Measurements from ENCODE around the gene PCED1A.

Gene PCED1A

DNA sequence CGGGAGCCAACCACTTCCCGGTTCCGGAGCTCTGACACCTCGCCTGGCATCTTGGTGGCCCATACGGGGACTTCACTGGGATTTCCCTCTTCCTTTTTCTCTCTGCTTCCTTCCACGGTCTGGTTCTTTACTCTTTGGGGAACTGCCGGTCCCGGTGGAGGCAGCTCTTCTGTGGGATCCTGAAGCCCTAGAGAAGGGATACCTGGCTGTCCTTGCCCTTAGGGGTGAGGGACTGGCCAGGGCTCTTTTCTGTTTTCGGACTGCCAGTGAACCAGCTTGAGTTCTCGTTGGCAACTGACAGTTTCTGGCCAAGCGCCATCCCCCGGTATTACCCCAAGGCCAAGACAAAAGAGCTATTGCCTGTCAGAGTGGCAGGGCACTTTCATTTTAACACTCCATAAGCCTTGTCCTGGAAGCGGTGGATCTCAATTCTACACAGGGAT lies 39.1 kb downstream of the PCED1A start:
- DNase-seq = peak; percentile 30

DNA sequence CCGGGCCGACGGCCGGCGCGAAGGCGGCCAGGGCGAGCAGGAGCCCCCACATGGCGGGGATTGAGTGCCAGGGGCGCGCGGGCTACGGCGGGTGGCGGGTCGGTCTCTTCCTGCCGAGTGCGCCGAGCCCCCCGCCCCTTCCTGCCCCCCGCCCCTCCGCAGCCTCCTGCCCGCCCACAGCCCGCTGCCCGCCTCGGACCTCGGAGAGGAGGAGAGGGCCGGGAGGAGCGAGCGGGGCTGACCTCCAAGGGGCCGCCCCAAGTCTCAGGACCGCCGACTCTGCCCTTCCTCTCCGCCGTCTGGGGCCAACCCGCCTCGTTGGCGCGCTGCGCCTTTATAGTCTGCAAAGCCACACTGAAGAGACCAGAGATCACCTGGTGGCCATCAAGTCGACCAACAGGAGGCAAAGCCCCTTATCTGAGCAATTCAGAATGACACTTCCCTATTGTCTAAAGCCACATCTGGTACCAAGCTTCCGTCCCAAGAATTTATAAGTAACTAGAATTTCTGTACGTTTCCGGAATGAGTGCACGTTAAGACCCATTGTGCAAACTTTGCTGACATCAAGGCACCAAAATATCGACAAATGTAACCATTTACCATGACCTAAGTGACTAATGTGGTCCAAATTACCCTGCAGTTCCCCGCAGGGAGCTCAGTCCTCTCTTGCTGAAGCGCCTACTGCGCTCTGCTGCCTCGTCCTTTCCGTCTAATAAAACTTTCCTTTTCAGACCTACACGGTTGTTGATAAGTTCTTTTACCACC lies 39.8 kb downstream of the PCED1A start, which contains the start of gene CPXM1:
Gene CPXM1 (minus strand): TSS at position 107 of the 765 bp plus-strand sequence. CDS start 55 bp downstream, at position 52.
- peak; percentile 90 for DNase-seq

DNA sequence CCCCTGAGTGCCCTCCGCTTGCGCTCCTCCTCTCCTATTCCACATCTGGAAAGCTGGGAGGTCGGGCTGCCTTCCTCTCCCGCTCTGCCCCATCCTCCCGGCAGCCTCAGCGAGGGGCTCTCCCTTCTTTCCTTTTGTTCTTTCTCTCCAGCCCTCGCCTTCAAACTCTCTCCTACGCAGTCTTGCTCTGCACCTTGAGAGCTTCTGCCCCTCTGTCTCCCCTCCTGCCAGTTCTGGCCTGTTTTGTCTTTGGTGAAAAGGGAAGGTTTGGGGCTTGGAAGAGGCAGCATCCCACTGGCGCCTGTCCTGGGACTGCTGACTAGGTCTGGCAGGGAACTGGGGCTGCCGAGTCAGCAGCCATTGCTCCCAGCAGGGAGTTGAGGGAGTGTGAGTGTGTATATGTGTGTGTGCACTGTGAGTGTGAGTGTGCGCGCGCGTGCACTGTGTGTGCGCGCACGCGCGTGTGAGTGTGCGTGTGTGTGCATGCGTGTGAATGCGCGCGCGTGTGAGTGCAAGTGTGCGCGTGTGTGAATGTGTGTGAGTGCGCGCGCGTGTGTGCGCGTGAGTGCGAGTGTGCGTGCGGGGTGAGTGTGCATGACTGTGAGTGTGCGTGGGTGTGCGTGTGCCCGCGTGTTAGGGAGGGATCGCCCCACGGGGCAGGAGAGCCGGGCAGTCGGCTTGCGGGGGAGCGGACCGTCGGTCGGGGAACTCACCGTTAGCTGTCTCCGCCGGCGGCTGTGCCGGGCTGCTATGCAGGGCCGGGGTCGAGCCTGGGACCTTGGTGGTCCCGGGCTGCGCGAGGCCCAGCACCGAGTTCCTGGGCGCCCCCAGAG lies 40.6 kb downstream of the PCED1A start:
- DNase-seq = peak; percentile 19

DNA sequence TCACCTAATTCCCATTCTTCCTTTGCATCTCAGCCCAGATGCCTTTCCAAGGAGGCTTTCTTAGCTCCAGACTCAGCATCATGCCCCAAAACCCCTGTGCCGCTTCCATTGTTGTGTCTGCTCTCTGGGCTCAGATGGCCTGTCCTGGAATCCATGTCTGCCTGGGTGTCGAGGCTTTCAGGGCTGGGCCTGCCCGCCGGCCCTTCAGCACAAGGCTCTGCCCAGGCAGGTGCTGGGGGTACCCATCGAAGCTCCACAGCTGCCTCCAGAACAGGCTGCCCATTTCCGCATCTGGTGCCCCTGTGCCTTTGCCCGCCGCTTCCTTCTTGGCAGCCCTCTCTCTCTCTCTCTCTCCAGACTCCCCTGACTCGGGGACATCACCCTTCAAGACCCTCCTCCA lies 41.2 kb downstream of the PCED1A start:
- DNase-seq = no peak

DNA sequence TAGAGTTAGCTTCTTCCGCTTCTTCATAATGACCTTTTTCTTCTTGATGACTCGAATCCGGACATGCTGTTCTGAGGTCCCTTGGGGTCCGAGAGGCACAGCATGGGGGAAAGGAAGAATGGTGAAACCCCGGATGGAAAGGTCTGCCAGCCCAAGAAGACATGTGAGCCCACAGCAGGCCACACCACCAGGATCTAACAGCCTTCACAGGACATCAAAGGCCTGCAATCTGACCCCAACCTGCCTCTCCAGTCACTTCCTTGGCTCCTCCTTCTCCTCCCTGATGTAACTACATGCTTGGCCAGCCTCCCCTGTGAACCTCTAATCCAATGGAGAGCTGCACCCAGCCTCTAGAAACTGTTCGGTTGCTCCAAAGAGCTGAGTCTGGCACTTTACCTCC lies 41.6 kb downstream of the PCED1A start:
- no peak for DNase-seq

DNA sequence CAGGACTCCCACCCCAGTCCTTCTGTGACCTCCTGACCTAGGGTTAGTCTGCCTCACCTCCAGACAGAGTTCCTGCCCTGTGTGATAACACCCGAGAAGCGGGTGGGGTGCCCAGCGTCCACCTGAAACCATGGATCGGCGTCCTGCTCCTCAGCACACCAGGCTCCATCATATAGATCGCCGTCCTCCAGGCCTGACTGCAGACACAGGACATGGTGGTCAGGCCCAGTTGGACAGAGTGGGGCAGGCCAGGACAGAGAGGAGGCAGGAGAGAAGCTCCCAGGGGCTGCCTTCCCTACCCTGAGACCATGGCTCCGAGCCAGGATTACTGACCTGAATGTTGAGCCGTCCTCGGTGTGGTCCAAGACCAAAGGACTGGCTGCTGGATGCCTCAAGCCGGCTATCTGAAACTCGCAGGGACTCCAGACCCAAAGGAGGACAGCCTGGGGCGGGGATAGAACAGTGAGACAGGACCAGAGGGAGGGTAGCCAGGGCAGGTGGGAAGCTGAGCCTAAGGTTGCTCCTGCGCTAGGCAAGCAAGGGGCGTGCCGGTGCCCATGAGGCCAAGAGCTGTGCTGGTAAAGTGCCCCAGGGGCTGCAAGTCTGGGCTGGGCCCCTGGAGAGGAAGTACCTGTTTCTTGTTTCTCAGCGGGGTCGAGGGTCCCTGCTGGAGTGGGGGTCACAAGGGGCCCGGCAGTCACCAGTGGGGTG lies 42.2 kb downstream of the PCED1A start:
- DNase-seq = no peak

DNA sequence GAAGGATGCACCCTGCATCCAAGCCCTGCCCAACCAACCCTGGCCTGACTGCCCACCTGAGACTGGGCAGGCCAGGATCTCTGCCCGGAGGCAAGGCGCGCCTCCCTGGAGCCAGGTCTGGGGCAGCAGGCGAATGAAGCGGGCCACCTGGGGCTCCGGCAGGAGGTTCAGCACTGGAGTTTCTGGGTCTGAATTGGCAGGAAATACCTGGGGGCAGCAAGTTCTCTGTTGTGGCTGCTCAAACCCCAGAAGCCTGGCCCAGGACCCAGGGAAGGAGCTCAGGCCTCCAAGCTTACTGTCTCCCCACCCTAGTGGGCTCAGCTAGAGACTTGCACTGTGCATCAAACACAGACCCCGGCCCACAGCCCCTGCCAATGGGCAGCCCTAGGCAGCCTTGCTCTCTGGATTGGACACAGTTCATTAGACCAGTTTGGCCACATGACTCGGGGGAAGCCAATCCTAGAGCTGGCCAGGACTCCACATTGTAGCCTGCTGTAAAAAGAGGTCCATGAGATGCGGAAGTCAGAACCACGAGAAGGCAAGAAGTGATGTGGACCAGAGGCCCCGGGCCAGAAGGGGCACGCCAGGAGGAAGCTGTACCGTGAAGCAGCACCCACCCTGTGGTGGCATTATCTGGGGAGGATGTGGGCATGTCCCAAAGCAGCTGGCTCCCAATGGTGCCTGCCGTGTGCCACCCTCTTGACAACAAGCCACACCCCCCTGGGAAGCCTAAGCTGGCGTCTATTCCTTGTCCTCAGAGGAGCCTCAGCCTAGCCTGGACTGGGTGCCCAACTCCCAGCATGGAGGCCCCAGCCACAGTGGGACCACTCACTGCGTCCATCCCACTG lies 43.1 kb downstream of the PCED1A start:
- no peak for DNase-seq

DNA sequence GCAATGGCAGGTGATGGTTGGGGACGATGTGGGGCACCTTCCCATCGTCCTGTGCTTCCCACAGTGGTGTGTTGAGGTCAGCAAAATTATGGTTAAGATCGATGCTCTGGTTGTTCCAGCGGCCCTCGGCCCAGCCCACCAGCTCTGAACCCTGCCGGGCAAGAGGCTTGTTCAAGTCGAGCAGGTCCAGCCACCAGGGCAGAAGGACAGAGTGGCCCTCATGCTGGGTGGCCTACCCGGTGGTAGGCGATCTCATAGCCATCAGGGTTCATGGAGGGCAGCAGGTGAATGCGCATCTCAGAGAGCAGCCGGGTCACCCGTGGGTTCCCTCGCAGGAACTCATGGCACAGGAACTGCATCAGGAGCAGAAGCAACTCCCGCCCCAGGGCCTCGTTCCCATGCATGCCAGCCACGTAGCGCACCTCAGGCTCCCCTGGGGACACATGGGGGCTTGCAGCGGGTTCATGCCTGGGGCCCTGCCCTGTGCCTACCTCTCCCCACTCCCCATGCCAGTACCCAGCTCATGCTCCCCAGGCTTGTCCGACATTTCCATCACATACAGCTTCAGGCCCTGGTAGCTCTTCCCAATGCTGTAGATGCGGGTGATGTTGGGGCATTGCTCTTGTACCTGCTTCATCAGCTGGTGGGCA lies 44.3 kb downstream of the PCED1A start:
- DNase-seq = no peak

DNA sequence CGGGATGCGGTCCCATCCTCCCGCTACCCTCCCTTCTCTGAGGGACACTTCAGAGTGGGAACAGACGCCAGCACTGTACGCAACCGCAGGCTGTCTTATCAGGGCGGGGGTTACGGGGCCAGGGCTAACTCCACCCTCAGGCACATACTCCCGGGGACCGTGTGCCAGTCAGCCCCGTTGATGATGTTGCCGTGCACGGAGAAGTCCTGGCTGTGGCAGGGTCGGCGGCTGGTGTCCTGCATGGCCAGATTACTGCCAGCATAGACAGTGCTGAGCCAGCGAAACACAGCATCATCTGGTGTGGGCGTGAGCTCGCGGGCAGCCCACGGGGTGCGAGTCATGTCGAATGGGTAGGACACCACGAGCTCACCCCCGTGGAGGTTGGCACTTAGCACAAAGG lies 45.0 kb downstream of the PCED1A start:
- no peak for DNase-seq

DNA sequence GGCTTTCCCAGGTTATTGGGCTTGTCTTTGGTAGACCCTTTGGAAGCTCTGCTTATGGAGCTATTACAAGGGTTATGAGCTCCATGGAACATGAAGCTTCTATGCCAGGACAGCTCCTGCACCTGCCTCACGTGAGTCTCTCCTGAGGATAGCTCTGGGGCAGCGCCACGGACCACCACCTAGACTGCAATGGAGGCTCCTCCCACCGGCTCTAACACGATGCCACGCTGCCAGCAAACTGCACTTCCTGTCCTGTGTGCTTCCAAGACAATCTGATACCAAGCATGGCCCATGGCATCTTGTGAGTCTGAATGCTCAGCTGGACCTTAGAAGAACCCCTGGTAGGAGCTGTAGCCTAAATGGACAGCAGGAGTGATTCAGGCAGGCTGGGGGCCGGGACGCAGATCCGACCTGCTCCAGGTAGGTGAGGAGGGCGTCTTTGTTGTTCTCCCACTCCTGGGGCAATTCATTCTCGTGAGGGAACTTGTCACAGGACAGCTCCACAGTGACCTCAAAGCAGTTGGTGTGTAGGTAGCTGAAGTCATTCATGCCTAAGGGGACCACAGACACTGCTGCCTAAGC lies 45.5 kb downstream of the PCED1A start:
- no peak for DNase-seq

DNA sequence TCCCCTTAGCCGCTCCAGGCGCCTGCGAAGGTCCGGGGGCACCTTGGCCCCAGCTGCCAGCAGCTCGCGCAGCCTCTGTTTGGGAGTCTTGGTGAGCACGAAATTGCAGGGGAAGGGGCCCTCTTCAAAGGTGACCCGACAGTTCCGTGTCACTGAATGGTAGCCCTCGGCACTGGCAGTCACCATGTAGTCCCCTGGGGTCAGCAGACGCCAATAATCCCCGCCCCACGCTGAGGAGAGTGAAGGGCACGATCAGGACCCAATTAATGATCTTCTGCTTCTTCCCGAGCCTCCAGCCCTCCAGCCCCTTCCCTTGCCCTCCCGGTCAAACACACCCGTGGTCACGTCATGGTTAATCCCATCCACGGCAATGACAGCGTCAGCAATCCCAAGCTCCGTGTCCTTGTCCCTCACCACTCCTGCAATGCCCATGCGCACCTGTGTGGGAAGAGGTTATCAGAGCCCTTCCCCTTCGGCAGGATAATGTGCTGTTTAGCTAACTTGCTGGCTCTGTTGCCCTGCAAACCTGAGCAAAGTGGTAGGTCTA lies 46.2 kb downstream of the PCED1A start:
- no peak for DNase-seq

DNA sequence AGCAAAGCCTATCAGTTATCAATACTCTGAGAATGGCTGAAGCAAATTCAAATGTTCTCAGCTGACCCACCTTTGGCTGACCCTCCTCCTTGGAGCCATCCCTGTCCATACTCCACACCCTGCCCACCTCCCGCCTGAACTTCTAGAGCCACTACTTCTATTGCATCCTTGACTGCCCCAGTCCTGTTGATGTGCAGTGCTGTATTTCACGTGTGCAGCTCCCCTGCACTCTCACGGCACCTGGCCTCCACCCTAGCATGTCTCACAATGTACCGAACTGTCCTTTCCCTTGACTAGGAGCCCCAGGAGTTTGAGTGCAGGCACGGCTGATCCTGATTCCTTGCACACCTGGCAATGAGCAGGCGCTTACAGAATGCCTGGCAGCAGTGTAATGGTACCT lies 47.0 kb downstream of the PCED1A start:
- DNase-seq = no peak
